H9 (cell line): ENCODE results near the gene TMEM135. TPM values are rescaled to one million over a fixed set of nuclear protein-coding genes. Genes with fewer than 3 reads are reported as not detected.

ENCODE experiments used
- DNase-seq: peaks from one replicate; pipeline ENCODE4 v3.0.0-alpha.2; 2017
- H2AFZ ChIP-seq: one replicate; pipeline ENCODE4 v1.6.1; 2013; ENCODE audit warnings: mild to moderate bottlenecking, low read length, control low read depth, moderate library complexity
- H2AK5ac ChIP-seq: 2 replicates; pipeline ENCODE4 v1.6.1; 2013; ENCODE audit warnings: low read length, control low read depth, mixed read lengths; ENCODE audit not compliant: insufficient read length
- H2BK120ac ChIP-seq: one replicate; pipeline ENCODE4 v1.6.1; 2013; ENCODE audit warnings: low read depth, mild to moderate bottlenecking, low read length, control low read depth, inconsistent platforms; ENCODE audit not compliant: poor library complexity, severe bottlenecking
- H2BK12ac ChIP-seq: 2 replicates; pipeline ENCODE4 v1.6.1; 2013; ENCODE audit warnings: low read length, control low read depth, mixed read lengths, low read depth; ENCODE audit not compliant: insufficient read length
- H2BK15ac ChIP-seq: 2 replicates; pipeline ENCODE4 v1.6.1; 2013; ENCODE audit warnings: low read depth, low read length, control low read depth
- H2BK20ac ChIP-seq: one replicate; pipeline ENCODE4 v1.6.1; 2013; ENCODE audit warnings: low read depth, mild to moderate bottlenecking, low read length, control low read depth, inconsistent platforms; ENCODE audit not compliant: poor library complexity, severe bottlenecking
- H2BK5ac ChIP-seq: 2 replicates; pipeline ENCODE4 v1.6.1; 2013; ENCODE audit warnings: low read length, control low read depth, mixed read lengths; ENCODE audit not compliant: insufficient read length
- H3K14ac ChIP-seq: 2 replicates; pipeline ENCODE4 v1.6.1; 2013; ENCODE audit warnings: low read length, control low read depth; ENCODE audit not compliant: insufficient read depth
- H3K18ac ChIP-seq: 2 replicates; pipeline ENCODE4 v1.6.1; 2013; ENCODE audit warnings: low read depth, mild to moderate bottlenecking, mixed read lengths, low read length, control low read depth; ENCODE audit not compliant: insufficient read length
- H3K23ac ChIP-seq: 2 replicates; pipeline ENCODE4 v1.6.1; 2013; ENCODE audit warnings: low read length, control low read depth, mixed read lengths, low read depth; ENCODE audit not compliant: insufficient read length
- H3K23me2 ChIP-seq: 2 replicates; pipeline ENCODE4 v1.6.1; 2013; ENCODE audit warnings: low read depth, mild to moderate bottlenecking, mixed read lengths, low read length, control low read depth; ENCODE audit not compliant: insufficient read length, poor library complexity, severe bottlenecking
- H3K27ac ChIP-seq: 2 replicates; pipeline ENCODE4 v1.5.1; 2013; ENCODE audit warnings: low read length, control low read depth, mixed read lengths, low read depth; ENCODE audit not compliant: insufficient read length
- H3K27me3 ChIP-seq: 2 replicates; pipeline ENCODE4 v1.6.1; 2013; ENCODE audit warnings: low read length, control low read depth, inconsistent platforms; ENCODE audit not compliant: insufficient read depth
- H3K4ac ChIP-seq: 2 replicates; pipeline ENCODE4 v1.6.1; 2013; ENCODE audit warnings: low read depth, mild to moderate bottlenecking, control low read depth, inconsistent platforms, low read length, moderate library complexity
- H3K4me1 ChIP-seq: 2 replicates; pipeline ENCODE4 v1.6.1; 2013; ENCODE audit warnings: low read length, control low read depth, inconsistent platforms; ENCODE audit not compliant: insufficient read depth
- H3K4me2 ChIP-seq: 2 replicates; pipeline ENCODE4 v1.6.1; 2013; ENCODE audit warnings: low read length, control low read depth, mixed read lengths; ENCODE audit not compliant: insufficient read length, insufficient read depth
- H3K56ac ChIP-seq: 2 replicates; pipeline ENCODE4 v1.6.1; 2013; ENCODE audit warnings: low read depth, mild to moderate bottlenecking, mixed read lengths, low read length, control low read depth; ENCODE audit not compliant: insufficient read length
- H3K79me1 ChIP-seq: 2 replicates; pipeline ENCODE4 v1.6.1; 2013; ENCODE audit warnings: low read depth, mild to moderate bottlenecking, moderate library complexity, low read length, control low read depth, inconsistent platforms; ENCODE audit not compliant: insufficient read depth, poor library complexity, severe bottlenecking
- H3K79me2 ChIP-seq: 2 replicates; pipeline ENCODE4 v1.6.1; 2013; ENCODE audit warnings: low read length, control low read depth, inconsistent platforms; ENCODE audit not compliant: insufficient read depth
- H3K9ac ChIP-seq: 2 replicates; pipeline ENCODE4 v1.6.1; 2013; ENCODE audit warnings: low read length, control low read depth, mixed read lengths; ENCODE audit not compliant: insufficient read length; ENCODE audit errors: extremely low read depth
- H3K9me3 ChIP-seq: one replicate; pipeline ENCODE4 v1.6.1; 2013; ENCODE audit warnings: low read depth, low read length, inconsistent platforms; ENCODE audit not compliant: control insufficient read depth
- H3T11ph ChIP-seq: one replicate; pipeline ENCODE4 v1.6.1; 2013; ENCODE audit warnings: mild to moderate bottlenecking, low read length, control low read depth, inconsistent platforms
- H4K20me1 ChIP-seq: one replicate; pipeline ENCODE4 v1.6.1; 2013; ENCODE audit not compliant: control insufficient read depth, insufficient read length, insufficient read depth
- H4K5ac ChIP-seq: 2 replicates; pipeline ENCODE4 v1.6.1; 2013; ENCODE audit warnings: low read depth, mild to moderate bottlenecking, mixed read lengths, low read length, control low read depth; ENCODE audit not compliant: insufficient read length
- H4K8ac ChIP-seq: replicated peaks from 2 replicates; pipeline ENCODE4 v1.6.1; 2013; ENCODE audit warnings: low read length, control low read depth, mixed read lengths, low read depth; ENCODE audit not compliant: insufficient read length
- H4K91ac ChIP-seq: 2 replicates; pipeline ENCODE4 v1.6.1; 2013; ENCODE audit warnings: low read depth, mild to moderate bottlenecking, moderate library complexity, mixed read lengths, low read length, control low read depth; ENCODE audit not compliant: insufficient read length
- H3K27ac Mint-ChIP-seq, 3 experiments: 2 replicates in 2 of 3; 3 replicates in 1 of 3; pipeline ENCODE4 v1.8.0; 2020 to 2021; ENCODE audit warnings: mixed read lengths in 3 of 3, mild to moderate bottlenecking in 1 of 3, moderate library complexity in 1 of 3
- H3K27me3 Mint-ChIP-seq: 2 replicates; pipeline ENCODE4 v1.8.0; 2021; ENCODE audit warnings: low read depth, mild to moderate bottlenecking, moderate library complexity, mixed read lengths
- H3K36me3 Mint-ChIP-seq, 3 experiments: 2 replicates in 2 of 3; 3 replicates in 1 of 3; pipeline ENCODE4 v1.8.0; 2020 to 2021; ENCODE audit warnings: low read depth in 3 of 3, mixed read lengths in 3 of 3; ENCODE audit not compliant: insufficient read depth in 1 of 3
- H3K4me1 Mint-ChIP-seq, 2 experiments: 2 replicates each; pipeline ENCODE4 v1.8.0; 2020; ENCODE audit warnings: mixed read lengths in 2 of 2
- H3K4me3 Mint-ChIP-seq, 2 experiments: 2 replicates in 1 of 2; 3 replicates in 1 of 2; pipeline ENCODE4 v1.8.0; 2020 to 2021; ENCODE audit warnings: mild to moderate bottlenecking in 2 of 2, mixed read lengths in 2 of 2, moderate library complexity in 1 of 2
- H3K9me3 Mint-ChIP-seq, 2 experiments: 2 replicates in 1 of 2; 3 replicates in 1 of 2; pipeline ENCODE4 v1.8.0; 2020; ENCODE audit warnings: mild to moderate bottlenecking in 2 of 2, mixed read lengths in 2 of 2, moderate library complexity in 1 of 2
- CTCF ChIP-seq: fragments of 200-600 bp; sonication (generic); conservative IDR thresholded peaks from 3 replicates; pipeline ENCODE4 v1.8.0; 2021; ENCODE audit warnings: antibody characterized with exemption, mild to moderate bottlenecking
- total RNA-seq: library from RNA; stranded (reverse); gene quantifications from 2 replicates; pipeline ENCODE4 v1.2.1, GENCODE V29; 2021

Gene TMEM135
- total RNA-seq, 1 experiment from 2014 or later, result 25.2 TPM

DNA sequence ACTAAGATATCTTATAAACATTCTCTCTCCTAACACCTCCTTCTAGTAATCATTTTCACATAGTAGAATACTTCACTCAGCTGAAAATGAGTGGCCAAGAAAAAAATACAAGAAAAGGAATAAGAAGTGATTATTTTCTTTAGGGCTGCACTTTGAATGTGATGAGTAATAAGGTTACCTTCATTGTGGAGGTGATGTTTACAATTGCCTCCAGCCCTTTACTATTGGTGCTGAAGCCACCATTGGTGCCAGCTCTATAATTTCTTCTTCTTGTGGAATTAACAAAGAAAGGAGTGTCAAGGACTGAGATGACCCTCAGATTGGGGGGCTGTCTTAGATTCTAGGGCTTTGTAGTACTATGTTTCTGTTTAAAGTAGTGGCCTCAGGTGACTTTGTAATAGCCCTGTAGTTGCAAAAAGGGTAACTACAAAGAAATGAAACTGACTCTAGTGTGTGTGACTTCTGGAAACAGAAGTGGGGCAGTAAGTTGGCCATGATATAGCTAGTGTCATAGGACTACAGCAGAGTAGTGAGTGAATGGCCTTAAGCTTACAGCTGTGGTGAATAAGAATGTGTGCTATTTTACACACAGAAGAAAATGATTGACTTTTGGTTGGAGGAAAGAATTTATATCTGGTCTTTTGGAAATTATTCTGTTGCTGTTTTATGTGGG lies 287.2 kb downstream of the TMEM135 start:
- no peak overlapping the region for H2BK15ac ChIP-seq
- H3K36me3 Mint-ChIP-seq, result peaks cover 0 to 3% (median 0%) of the 10 kb centered on the region in 3 experiments; a peak in 3 of 7 replicates
- no peak overlapping the region for H4K91ac ChIP-seq
- no peak overlapping the region for H2BK12ac ChIP-seq
- no peak overlapping the region for H3K4ac ChIP-seq
- DNase-seq, result no peak
- no peak overlapping the region for H2BK5ac ChIP-seq
- no peak overlapping the region for H3K4me3 Mint-ChIP-seq
- no peak overlapping the region for H3K4me2 ChIP-seq
- TF ChIP-seq CTCF, result no peak
- no peak overlapping the region for H4K8ac ChIP-seq
- H2AK5ac ChIP-seq, result no peak overlapping the region
- no peak overlapping the region for H3T11ph ChIP-seq
- no peak overlapping the region for H3K14ac ChIP-seq
- no peak overlapping the region for H2BK120ac ChIP-seq
- no peaks in the 10 kb centered on the region for H3K4me1 ChIP-seq
- H3K27ac ChIP-seq, result no peak overlapping the region
- no peaks in the 10 kb centered on the region for H3K9me3 ChIP-seq
- no peaks in the 10 kb centered on the region for H3K9me3 Mint-ChIP-seq
- no peak overlapping the region for H3K18ac ChIP-seq
- H3K27ac Mint-ChIP-seq, result no peak overlapping the region
- H3K27me3 Mint-ChIP-seq, result no peaks in the 10 kb centered on the region
- H4K5ac ChIP-seq, result no peak overlapping the region
- H3K79me1 ChIP-seq, result no peaks in the 10 kb centered on the region
- H2AFZ ChIP-seq, result no peak overlapping the region
- H3K23ac ChIP-seq, result no peak overlapping the region
- H3K9ac ChIP-seq, result no peak overlapping the region
- H3K4me1 Mint-ChIP-seq, result no peaks in the 10 kb centered on the region
- no peaks in the 10 kb centered on the region for H3K27me3 ChIP-seq
- H4K20me1 ChIP-seq, result no peaks in the 10 kb centered on the region
- no peak overlapping the region for H2BK20ac ChIP-seq
- no peaks in the 10 kb centered on the region for H3K23me2 ChIP-seq
- H3K79me2 ChIP-seq, result no peaks in the 10 kb centered on the region
- no peak overlapping the region for H3K56ac ChIP-seq
